GM10248 (cell line): ENCODE results near the gene CSH2.
"Not testable (repeated sequence)": the region's sequence is repeated elsewhere in the genome, so short reads cannot be mapped to it uniquely, and the experiment has no call there.

ENCODE experiments used
- CTCF ChIA-PET: fragments of 300-600 bp; sonication (Branson Sonifier 250); formaldehyde crosslinking; extraction: SDS; loops from one replicate; lab custom pipeline; 2021; ENCODE audit warnings: antibody characterized with exemption; lab: Yijun Ruan, JAX
- POLR2A ChIA-PET: fragments of 350-650 bp; sonication (Branson Sonifier 250); formaldehyde crosslinking; extraction: SDS; loops from one replicate; lab custom pipeline; 2020; ENCODE audit warnings: antibody characterized with exemption; lab: Yijun Ruan, JAX
- DNase-seq: peaks from one replicate; pipeline ENCODE4 v3.0.0; 2012; ENCODE audit errors: extremely low spot score
- CTCF ChIP-seq: IDR thresholded peaks from 2 replicates; pipeline ENCODE4 v1.5.1; 2012; ENCODE audit warnings: mild to moderate bottlenecking, low read depth; ENCODE audit errors: extremely low read depth, missing control alignments, control extremely low read depth

Gene CSH2

GRCh38 chr17:63903787-63904201, 30.3 kb upstream of the CSH2 start:
- TF ChIP-seq CTCF: peak; percentile 7
- POLR2A ChIA-PET, DNase-seq: not testable (repeated sequence)
- CTCF ChIA-PET: interaction anchor here (0.8 to 6.8 kb wide), 14 partner anchors 9 to 227 kb away, joined by 3 to 51 read pairs (median 7); partner anchors contain the start of gene GH1

- CTCF ChIA-PET: interaction anchor here (0.7 to 6.8 kb wide), 9 partner anchors 8 to 516 kb away, joined by 3 to 51 read pairs (median 4); partner anchors contain the start of genes CSHL1 and GH1
- DNase-seq, POLR2A ChIA-PET: not testable (repeated sequence)
Observed at GRCh38 chr17:63901971-63902370, 28.5 kb upstream of the CSH2 start.

- POLR2A ChIA-PET, DNase-seq: not testable (repeated sequence)
- CTCF ChIA-PET: interaction anchor here (1.1 to 2.5 kb wide), 6 partner anchors 10 to 47 kb away, joined by 4 to 10 read pairs (median 6); no protein-coding TSS in a partner anchor
Observed at GRCh38 chr17:63898899-63899798, 25.7 kb upstream of the CSH2 start.

- CTCF ChIA-PET: interaction anchor here (0.7 to 2.5 kb wide), 2 partner anchors 16 to 50 kb away, joined by 6 to 10 read pairs; no protein-coding TSS in a partner anchor
- POLR2A ChIA-PET, DNase-seq: not testable (repeated sequence)
Observed at GRCh38 chr17:63896524-63897354, 23.3 kb upstream of the CSH2 start, which contains the start of gene CSH1. Gene CSH1 (minus strand): TSS chr17:63896574. CDS start chr17:63896511, 63 bp downstream.

GRCh38 chr17:63894821-63895220, 21.3 kb upstream of the CSH2 start:
- POLR2A ChIA-PET, DNase-seq, CTCF ChIA-PET: not testable (repeated sequence)

GRCh38 chr17:63894021-63894420, 20.5 kb upstream of the CSH2 start:
- POLR2A ChIA-PET, DNase-seq: not testable (repeated sequence)
- CTCF ChIA-PET: interaction anchor here (1.0 kb wide), 1 partner anchor 12 kb away, joined by 3 read pairs; the partner anchor contains the start of gene GH2

GRCh38 chr17:63892316-63893037, 19.0 kb upstream of the CSH2 start:
- DNase-seq, POLR2A ChIA-PET: not testable (repeated sequence)
- CTCF ChIA-PET: interaction anchor here (1.0 to 2.3 kb wide), 4 partner anchors 26 to 64 kb away, joined by 3 to 5 read pairs (median 3); no protein-coding TSS in a partner anchor
- peak; percentile 12 for TF ChIP-seq CTCF

GRCh38 chr17:63889026-63889848, 15.8 kb upstream of the CSH2 start:
- CTCF ChIA-PET: interaction anchor here (0.8 to 3.1 kb wide), 24 partner anchors 9 to 242 kb away, joined by 3 to 17 read pairs (median 4); partner anchors contain the start of genes CD79B, CSHL1, GH1 and GH2
- POLR2A ChIA-PET, DNase-seq: not testable (repeated sequence)
- TF ChIP-seq CTCF: peak; percentile 42

- CTCF ChIA-PET: interaction anchor here (1.6 kb wide), 1 partner anchor 19 kb away, joined by 4 read pairs; no protein-coding TSS in a partner anchor
- POLR2A ChIA-PET: not testable (repeated sequence)
Observed at GRCh38 chr17:63885119-63885518, 11.6 kb upstream of the CSH2 start.

GRCh38 chr17:63882626-63883126, 9.2 kb upstream of the CSH2 start:
- CTCF ChIA-PET: interaction anchor here (1.1 to 2.0 kb wide), 6 partner anchors 11 to 146 kb away, joined by 3 to 6 read pairs (median 4); no protein-coding TSS in a partner anchor
- POLR2A ChIA-PET, DNase-seq: not testable (repeated sequence)

More at GRCh38 chr17:63885119-63885518, 11.6 kb upstream of the CSH2 start:
- not testable (repeated sequence) for DNase-seq
